GM12872 (cell line): ENCODE results near the gene CHSY3.

Source experiments
- CTCF ChIP-seq: IDR thresholded peaks from 3 replicates; pipeline ENCODE4 v1.5.1; 2011; ENCODE audit warnings: low read depth, mild to moderate bottlenecking, low read length, moderate library complexity; ENCODE audit not compliant: insufficient read depth

CHSY3 gene

GRCh38 chr5:130126746-130127145, 222.5 kb downstream of the CHSY3 start:
- TF ChIP-seq CTCF, result no peak

GRCh38 chr5:130135506-130135905, 231.2 kb downstream of the CHSY3 start:
- TF ChIP-seq CTCF, result no peak

GRCh38 chr5:130136300-130136699, 232.0 kb downstream of the CHSY3 start:
- TF ChIP-seq CTCF, result no peak

- no peak for TF ChIP-seq CTCF
Measured at GRCh38 chr5:130137681-130138080, 233.4 kb downstream of the CHSY3 start.

- no peak for TF ChIP-seq CTCF
Measured at GRCh38 chr5:130138406-130139045, 234.3 kb downstream of the CHSY3 start.

GRCh38 chr5:130141659-130142320, 237.5 kb downstream of the CHSY3 start:
- peak; percentile 73 for TF ChIP-seq CTCF

- TF ChIP-seq CTCF, result no peak
Measured at GRCh38 chr5:130151239-130151638, 247.0 kb downstream of the CHSY3 start.
